Retina (tissue), 1 donor: ENCODE results near the gene OR8B4.
A peak's percentile ranks its signal among the peaks of the same experiment; 100 is the strongest.
"Not testable (repeated sequence)": the region's sequence is repeated elsewhere in the genome, so short reads cannot be mapped to it uniquely, and the experiment has no call there.

Experiments used
- DNase-seq: peaks from one replicate; pipeline ENCODE4 v3.0.0-alpha.2; 2016

OR8B4 gene

GRCh38 chr11:124405581-124405980 is 19.1 kb downstream of the OR8B4 start:
- DNase-seq = no peak

GRCh38 chr11:124403186-124403585 is 21.5 kb downstream of the OR8B4 start:
- DNase-seq = not testable (repeated sequence)

DNA sequence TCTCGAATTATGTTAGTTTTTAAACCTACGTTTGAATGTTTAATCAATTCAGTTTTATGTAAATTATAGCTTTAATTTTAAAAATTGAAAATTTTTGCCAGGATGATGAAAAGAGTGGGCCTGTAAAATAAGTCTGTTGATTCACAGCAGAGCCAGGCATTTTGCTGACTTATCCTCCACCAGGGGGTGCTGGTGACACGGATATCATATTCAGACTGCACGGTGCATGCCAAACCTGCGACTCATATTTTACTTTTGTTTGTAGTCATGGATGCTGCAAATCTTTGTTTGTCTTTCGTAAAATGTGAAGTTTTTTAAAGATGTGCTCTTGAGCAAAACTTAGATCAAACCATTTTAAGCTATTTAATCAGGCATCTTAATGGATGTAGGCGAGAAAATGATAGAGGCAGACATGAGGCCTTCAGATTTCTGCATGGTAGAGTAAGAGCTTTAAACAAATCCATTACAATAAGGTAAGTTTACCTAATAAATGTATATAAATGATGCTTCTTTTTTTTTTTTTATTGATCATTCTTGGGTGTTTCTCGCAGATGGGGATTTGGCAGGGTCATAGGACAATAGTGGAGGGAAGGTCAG is 22.2 kb downstream of the OR8B4 start:
- peak; percentile 18 for DNase-seq

GRCh38 chr11:124398924-124399323 is 25.7 kb downstream of the OR8B4 start, which contains the start of gene OR8B3:
Gene OR8B3 (minus strand): TSS chr11:124399024. CDS start chr11:124397351, 1,673 bp downstream.
- no peak for DNase-seq

DNA sequence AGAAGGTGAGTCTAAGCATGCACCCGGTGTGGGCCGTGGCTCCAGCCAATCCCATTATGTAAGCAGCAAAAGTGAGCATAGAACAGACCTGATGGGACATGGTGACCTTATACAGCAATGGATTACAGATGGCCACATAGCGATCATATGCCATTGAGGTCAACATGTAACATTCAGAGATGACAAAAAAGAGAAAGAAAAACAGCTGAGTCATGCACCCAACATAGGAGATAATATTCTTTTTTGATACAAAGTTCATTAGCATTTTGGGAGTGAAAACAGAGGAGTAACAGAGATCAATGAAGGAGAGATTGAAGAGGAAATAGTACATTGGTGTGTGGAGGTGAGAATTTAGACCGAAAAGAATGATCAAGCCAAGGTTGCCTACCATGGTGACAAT is 27.8 kb downstream of the OR8B4 start:
- DNase-seq = not testable (repeated sequence)

- DNase-seq = no peak
These were observed 30.3 kb downstream of the OR8B4 start for GRCh38 chr11:124394408-124394807.

GRCh38 chr11:124384399-124384798 is 40.3 kb downstream of the OR8B4 start, which contains the start of gene OR8B2:
Gene OR8B2 (minus strand): TSS chr11:124384499. CDS start chr11:124383343, 1,156 bp downstream.
- no peak for DNase-seq

DNA sequence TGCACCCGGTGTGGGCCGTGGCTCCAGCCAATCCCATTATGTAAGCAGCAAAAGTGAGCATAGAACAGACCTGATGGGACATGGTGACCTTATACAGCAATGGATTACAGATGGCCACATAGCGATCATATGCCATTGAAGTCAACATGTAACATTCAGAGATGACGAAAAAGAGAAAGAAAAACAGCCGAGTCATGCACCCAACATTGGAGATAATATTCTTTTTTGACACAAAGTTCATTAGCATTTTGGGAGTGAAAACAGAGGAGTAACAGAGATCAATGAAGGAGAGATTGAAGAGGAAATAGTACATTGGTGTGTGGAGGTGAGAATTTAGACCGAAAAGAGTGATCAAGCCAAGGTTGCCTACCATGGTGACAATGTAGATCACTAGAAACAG is 41.8 kb downstream of the OR8B4 start:
- not testable (repeated sequence) for DNase-seq

- DNase-seq = no peak
These were observed 44.1 kb downstream of the OR8B4 start for GRCh38 chr11:124380585-124380984.

DNA sequence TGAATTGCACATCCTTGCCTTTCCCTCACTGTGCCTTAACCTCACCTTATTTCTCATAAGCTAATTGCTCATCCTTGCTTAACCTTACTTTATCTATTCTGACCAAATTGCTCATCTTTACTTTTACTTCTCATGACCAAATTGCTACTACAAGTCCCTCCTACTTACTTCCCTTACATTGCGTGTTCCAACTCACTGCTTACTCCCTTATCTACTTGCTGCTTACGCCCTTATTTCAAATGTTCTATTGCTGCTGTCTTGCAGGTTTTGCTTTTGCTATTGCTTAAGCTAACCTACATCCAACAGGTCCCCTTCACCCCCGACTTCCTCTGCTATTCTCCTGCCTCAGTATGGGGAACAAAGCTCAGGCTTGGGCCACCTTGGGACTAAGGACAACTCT is 48.4 kb downstream of the OR8B4 start:
- DNase-seq = no peak
